Inferior parietal cortex (tissue), 1 donor: ENCODE measurements around the gene SASH1.
"Not testable (repeated sequence)": the region's sequence is repeated elsewhere in the genome, so short reads cannot be mapped to it uniquely, and the experiment has no call there.

Experiments used
- DNase-seq: peaks from one replicate; pipeline ENCODE4 v3.0.0-alpha.2; 2016; ENCODE audit errors: extremely low spot score

SASH1 gene

DNA sequence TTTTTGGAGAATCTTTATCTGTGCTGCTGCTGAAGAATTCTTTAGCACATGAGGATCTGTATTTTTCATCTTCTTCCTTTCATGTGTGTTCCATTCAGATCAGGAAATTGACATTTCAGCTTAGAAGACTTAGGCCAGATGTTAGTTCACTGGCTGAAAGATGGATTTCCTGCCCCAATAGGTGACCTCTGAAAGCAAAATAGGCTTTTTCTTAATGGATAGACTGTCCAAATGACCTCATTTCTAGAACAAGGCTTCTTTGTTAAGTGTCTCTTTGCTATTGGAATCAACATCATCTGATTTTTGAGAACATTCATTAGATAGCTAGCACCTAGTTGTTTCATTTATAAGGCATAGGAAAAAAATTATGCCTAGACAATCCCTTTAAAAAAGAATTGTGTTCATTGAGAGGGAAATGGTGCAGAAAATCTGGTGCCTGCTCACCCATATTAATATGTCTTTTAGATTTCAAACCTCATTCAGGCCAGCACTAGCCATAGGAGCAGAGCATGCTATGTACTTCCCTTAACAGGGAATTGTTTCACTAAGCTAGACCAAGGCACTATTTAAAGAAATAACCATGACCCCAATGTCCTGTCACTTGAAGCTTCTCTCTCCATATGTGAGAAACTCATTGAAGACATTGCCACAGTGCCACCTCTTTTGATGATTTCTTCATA is 13.6 kb upstream of the SASH1 start:
- DNase-seq, result peak; percentile 68

DNA sequence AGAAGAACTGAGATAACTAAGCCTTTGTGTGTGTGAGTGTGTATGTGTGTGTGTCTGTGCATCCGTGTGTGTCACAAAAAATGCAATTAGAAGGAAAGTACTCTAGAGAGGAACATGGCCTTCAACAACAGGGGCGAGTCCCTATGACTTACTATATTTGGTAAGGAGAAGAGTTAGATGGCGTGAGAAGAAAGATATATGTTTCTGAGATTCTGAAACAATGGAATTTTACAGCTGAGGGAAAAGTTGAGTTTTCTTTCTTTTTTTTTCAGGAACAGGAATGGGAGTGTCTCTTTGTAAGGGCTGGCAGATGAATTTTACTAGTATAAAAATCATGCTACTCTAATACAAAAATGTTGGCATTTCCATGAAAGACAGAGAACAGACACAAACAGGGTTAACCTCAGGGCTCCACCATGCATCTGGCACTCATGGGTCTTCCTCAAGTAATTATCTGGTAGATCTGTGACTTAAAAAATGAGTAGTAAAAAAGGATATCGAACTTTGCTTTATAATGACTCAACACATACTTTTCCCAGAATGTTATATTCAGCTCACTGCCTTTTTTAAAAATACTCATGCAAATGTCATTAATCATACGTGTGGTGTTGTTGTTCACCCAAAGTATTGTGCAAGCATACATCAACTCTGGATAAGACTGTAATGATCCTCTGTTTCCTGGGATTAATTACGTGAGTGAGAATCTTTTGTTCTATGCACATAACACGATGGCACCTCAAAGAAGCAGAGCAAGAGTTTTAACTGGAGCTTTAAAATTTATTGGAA is 12.8 kb upstream of the SASH1 start:
- no peak for DNase-seq

DNA sequence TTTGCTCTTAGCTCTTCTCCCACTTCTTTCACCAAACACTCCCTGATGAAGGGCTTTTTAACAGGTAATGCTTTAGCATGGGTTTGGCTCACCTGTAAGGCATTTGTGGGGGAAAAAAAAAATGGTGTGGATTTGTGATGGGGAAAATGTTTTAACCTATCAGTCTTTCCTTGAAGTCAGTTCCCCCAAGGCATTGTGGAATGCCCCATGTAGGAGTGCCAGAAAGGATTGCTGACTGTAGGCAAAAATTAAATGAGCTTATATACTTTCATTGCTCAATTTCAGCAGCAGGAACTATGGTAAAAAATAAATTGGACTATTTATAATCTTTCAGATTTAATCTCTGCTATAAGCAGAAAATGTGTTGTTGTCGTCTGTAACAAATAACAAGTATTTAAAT is 10.6 kb upstream of the SASH1 start:
- no peak for DNase-seq

DNA sequence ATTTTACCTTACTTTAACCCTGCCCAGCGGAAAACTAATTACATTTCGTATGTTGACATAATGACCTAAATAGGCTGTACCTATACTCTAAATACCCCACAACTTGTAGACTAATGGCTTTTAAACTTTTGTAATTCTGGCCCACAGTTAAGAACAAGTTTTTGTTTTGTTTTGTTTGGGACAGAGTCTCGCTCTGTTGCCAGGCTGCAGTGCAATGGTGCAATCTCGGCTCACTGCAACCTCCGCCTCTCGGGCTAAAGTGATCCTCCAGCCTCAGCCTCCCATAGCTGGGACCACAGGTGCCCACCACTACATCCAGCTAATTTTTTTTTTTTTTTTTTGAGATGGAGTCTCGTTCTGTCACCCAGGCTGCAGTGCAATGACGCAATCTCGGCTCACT is 5.7 kb upstream of the SASH1 start:
- no peak for DNase-seq

DNA sequence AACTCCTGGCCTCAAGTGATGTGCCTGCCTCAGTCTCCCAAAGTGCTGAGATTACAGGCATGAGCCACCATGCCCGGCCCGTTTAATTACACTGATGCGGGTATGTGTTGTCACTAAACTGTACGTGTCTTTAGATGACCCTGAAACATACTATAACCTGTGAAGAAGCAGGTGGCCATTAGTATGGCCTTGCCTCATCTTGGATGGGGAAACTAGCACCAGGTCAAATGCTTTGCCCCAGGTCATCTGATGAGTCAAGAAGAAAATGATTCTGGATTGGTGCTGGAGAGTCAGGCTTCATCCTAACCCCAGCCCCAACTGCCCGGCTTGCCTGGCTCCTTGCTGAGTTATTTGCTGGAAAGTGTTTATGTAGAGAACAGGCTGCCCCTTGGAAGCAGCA is 2.9 kb upstream of the SASH1 start:
- no peak for DNase-seq

DNA sequence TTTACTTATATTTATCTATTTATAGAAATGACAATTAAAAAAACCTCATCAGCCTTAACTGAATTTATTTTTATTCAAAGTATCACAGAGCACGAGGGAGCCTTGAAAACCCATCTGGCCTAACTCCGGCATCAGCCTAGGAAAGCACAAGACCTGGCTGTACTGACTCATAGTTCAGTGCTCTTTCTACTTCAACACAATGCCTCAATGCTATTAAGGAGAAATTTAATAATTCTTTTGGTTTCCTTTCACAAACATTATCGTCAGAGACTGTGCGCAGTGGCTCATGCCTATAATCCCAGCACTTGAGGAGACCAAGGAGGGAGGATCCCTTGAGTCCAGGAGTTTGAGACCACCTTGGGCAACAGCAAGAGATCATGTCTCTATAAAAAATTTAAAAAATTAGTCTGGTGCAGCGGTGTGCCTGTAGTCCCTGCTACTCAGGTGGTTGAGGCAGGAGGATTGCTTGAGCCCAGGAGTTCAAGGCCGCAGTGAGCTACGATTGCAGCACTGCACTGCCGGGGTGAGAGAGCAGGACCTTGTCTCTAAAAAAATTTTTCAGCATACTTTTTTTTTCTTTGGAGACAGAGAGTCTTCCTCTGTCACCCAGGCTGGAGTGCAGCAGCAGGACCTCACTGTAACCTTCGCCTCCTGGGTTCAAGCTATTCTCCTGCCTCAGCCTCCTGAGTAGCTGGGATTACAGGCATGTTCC is 1.9 kb upstream of the SASH1 start:
- no peak for DNase-seq

DNA sequence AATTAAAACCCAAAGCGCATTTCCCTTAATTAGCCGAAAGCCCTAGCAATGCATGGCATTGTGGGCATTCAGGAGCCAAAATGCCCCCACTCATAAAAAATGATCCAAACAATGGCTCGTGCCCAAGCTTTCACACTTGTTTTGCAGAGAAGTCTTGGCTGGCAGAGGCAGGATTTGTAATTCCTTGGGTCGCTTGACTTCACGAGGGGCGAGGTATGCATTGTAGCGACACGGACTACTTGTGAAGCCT is 613 bp upstream of the SASH1 start:
- DNase-seq, result no peak

DNA sequence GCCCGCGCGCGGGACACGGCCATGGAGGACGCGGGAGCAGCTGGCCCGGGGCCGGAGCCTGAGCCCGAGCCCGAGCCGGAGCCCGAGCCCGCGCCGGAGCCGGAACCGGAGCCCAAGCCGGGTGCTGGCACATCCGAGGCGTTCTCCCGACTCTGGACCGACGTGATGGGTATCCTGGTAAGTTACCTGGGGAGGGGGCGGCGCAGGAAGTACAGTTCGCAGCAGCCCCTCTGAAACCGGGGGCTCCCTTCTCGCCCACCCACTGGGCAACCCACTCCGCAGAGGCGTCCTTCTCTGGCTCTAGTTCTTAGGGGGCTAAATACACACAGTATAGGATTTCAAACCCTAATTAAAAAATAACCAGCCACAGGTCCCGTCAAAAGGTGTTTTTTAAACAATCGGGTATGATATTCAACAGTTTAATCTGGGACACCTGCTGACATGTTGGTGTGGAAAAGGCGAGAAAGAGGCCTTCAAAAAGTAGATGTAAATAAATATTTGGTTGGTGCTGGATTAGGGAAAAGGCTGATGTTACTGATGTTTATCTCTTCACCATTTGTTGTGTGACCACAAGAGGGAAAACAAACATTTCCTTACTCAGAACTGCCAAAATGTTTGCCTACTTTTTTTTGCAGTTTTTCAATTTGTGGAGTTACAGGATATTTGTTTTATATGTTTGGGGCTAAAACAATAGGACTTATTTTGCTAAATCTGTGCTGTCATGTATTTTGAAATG is 577 bp downstream of the SASH1 start:
- no peak for DNase-seq

DNA sequence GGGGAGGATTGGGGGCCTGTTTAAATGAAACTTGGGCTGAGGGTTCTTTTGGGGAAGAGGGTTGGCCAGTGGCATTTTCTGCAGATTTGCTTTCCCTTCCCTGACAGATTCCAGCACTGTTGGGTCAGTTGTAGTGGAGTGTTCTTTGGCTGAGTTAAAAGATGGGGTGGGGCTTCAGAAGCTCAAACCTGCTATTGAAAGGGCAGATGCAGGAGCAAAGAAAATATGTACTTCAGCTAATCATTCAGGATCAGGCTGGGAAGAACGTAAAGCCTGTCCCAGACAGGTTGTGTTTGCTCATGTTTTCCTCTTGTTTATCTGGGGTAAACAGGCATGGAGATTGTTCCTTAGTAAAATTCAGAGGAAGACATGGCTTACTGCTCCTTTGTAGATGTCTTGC is 2.5 kb downstream of the SASH1 start:
- no peak for DNase-seq

DNA sequence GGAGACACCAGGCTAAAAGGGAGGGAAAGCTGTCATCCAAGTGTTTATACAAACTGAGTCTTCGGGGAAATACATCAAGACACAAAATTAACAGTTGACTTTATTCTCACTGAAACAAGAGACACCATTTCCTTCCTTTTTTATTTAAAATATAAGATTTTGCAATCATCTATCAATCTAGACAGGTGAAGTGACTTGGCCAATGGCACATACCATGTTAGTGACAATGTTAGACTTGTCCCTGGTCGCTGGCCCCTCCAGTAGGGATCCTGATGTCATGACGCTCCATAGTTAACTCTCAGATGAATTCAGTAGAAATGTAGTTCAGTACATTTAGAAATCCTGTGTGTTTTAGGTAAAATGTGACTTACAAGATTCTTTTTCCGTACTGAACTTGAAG is 2.9 kb downstream of the SASH1 start:
- no peak for DNase-seq

DNA sequence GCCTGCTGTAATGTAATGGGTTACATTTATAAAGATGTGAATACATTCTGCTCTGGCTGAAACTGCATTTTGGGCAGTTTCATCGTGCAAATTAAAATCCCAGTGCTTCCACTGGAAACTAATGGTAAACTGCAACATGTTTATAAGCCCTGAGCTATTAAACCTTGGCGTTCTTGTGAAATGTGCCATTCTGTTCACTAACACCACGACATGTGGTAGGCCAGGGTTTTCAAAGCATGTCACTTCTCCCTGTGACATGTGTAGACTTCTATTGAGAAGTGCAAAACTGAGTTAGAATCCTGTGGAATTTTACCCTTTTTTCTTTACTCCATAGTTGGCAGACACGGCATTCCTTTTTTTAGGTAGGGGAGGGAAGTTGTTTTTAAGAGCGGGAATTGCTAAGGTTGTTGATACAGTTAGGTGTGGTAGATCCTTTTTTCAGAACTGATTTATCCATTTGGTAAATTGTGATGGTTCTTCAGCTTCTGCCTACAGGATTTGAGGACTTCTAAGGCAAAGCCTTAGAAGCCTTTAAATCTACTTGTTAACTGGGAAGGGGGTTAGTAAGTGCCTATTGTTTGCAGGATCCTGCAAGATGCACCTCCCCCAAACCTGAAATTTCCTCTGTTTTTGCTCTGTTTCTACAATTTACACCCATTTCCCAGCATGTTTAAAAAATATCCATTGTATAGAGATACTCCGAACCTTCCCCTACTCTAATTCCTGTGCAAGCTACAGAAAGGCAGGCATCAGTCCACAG is 4.2 kb downstream of the SASH1 start:
- DNase-seq, result no peak

DNA sequence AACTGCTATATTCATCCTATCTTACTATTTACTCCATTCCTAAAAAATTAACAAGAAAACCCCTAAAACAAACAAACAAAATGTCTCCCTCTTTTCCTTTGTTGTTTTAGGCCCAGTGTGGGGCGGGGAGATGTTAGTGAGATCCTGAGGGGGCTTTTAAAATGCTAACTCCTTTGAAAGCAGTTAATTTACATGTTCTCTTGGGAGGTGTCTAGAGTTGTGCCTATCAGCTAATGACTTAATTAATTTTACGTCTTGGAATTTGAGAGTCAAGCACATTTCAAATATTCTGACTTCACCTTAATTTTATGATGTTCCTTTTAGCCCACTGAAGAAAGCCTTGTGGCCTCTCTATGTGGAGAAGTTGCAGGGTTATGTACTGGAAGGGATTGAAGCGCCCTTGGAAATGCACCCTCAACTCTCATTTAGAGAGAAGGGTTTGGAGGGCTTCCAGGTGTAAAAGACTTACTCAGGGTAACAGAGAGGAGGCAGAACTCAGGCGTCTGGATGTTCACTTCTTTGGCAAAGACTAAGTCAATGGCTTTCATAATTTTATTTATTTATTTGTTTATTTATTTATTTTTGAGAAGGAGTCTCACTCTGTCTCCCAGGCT is 4.9 kb downstream of the SASH1 start:
- DNase-seq, result no peak

DNA sequence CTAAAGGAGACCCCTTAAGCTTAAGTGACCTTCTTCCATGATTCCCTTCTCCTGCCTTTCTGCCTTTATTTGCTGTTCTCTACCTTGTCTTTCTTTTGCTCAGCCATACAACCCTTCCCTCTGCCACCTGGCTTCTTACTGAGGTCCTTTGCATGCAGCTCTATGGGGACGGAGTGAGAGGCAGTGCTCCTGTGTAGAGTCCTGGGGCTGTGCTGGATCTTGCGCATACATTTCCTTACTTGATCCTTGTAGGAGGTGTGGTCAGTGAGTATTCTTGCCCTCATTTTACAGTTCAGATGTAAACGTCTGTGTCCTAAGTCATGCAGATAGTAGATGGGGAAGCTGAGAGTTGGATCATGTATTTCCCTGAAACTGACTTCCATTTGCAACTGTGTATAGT is 5.7 kb downstream of the SASH1 start:
- DNase-seq, result no peak

DNA sequence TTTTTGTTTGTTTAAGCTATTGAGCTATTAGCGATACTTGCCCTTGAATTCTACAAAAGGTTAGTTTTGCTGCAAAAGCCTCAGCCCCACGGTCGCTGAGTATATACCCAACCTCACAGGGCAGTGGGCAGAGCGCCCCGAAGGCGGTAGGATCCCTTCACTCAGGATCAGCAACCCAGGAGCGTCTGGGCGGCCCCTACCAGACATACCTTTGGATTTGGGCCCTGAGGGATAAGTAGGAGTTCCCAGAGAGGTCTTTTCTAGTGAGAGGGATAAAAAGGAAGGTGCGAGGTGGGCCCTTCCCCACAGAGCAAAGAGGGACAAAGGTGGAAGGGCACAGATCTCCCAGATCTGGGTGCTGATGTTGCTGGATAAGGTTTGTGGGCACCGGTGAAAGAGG is 6.1 kb downstream of the SASH1 start:
- DNase-seq, result no peak

DNA sequence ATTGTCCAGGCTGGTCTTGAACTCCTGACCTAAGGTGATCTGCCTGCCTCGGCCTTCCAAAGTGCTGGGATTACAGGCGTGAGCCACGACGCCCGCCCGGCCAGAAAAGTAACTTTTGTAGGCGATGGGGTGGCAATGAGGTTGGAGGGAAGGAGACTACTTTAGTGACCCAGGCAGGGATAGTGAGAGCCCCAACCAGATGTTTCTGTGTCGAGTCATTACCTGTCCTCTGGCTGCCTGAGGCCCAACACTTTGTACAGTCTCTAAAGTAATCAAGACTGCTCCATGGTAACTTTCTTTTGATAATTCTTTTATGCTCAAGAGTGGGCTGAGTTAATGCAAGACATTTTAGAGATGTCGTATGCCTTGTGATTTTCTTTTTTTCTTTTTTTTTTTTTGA is 6.8 kb downstream of the SASH1 start:
- DNase-seq, result no peak

DNA sequence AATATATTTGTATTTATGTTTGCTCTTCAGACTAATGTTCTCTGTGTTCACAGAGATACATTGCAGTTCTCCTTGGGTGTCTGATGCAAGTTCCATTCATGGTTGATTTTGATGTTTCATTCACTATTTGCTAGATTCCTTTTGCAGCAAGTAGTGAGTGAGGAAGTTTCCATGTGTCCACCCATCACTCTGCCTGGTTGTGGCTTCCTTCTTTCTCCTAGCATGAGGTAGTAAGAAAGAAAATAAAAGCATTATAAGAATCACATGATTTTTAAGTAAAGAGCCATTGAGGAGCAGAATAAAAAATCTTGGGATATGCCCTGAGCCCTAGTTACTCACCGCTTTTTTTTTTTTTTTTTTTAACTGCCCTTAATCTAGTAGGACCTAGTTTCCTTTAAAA is 8.7 kb downstream of the SASH1 start:
- DNase-seq, result no peak

DNA sequence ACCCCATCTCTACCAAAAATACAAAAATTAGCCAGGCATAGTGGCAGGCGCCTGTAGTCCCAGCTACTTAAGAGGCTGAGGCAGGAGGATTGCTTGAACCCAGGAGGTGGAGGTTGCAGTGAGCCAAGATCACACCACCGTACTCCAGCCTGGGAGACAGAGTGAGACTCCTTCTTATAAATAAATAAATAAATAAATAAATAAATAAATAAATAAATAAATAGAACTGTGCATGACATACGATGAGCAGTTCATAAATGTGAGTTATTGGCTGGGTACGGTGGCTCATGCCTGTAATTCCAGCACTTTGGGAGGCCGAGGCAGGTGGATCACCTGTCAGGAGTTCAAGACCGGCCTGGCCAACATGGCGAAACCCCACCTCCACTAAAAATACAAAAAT is 9.8 kb downstream of the SASH1 start:
- not testable (repeated sequence) for DNase-seq

DNA sequence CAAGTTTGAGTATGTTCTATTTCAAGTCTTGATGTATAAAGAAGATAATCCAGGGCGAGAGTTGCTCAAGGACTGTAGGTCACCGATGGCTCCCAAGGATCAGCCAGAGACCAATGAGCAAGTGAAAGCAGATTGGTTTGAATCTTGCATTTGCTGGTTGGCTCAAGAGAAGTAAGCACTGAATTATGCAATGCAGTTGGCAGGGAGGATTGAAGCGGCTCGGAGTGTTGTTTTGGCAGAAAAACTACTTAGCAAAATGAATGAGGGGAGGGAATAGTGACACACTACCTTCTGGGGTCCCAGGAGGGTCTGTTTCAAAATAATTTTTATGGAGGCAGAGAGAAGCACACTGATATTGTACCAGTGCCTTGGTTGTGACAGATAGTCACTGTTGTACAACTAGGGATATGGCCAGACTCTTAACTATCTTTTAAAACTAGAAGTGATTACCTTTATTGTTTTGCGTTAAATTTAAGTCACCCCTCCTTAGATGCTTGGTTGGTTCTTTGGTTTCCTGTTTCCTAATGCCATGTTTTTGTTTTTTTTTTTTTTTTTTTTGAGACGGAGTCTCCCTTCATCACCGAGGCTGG is 15.7 kb downstream of the SASH1 start:
- DNase-seq, result peak; percentile 52

DNA sequence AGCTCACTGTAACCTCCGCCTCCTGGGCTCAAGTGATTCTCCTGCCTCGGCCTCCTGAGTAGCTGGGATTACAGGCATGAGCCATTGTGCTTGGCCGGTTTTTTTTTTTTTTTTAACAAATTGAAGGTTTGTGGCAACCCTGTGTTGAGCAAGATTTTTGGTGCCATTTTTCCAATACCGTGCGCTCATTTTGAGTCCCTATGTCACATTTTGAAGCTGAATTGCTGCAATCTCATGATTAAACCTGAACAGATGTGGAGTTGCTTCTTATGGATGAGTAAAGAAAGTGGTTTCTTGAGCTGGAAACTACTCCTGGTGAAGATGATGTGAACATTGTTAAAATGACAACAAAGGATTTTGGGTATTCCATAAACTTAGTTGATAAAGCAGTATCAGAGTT is 16.6 kb downstream of the SASH1 start:
- no peak for DNase-seq

DNA sequence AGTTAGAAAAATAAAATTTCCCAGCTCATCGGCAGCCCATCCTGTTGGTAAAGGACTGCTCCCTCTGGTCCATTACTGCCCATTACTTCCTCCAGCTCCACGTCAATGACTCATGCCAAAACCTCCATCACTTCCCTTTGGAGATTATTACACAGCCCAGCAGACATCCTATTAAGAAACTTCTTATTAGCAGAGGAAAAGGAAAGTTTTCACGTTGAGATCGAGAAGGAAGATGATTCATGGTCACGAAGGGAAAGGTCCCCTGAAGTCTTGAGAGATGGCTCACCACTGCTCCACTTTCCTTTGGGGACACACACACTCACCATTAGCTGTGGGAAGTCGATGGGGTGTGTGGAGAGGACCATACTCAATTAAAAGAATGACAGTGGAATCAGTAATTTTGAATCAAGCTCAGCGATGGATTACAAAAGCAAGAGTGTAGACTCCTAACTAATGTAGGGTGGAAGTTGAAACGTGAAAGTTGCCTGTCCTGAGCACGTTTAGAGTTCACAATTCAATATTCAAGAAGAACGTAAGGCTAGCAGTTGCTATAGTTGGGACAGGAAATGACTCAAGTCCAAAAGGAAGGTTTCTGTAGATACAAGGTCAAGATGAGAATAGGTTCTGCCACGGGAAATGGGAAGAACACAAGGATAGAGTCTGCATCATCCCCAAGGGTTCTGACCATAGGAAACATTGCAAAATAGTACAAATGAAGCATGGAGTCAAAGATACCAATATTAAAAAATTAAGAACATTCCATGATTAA is 21.6 kb downstream of the SASH1 start:
- no peak for DNase-seq
